ENCODE data around the gene ROPN1L.

Gene ROPN1L

GRCh38 chr5:10507575-10508096, 66.0 kb downstream of the ROPN1L start:
- Histone ChIP-seq H4K20me1 (ENCODE audit: control insufficient read depth, insufficient read depth, low read depth, low read length) (no peaks in the 10 kb centered on the region), H3K4me1 (ENCODE audit: control insufficient read depth, low read length) (peaks cover 25% of the 10 kb centered on the region), H3F3A (ENCODE audit: control insufficient read depth, insufficient read depth) (peaks cover 6% of the 10 kb centered on the region), H3K4me3 (ENCODE audit: low read length) (no peak overlapping the region), H3K9me2 (replicated peaks; ENCODE audit: control insufficient read depth, low read length) (no peaks in the 10 kb centered on the region), H3K27ac (ENCODE audit: low read depth, low read length) (no peak overlapping the region), H3K27me3 (ENCODE audit: control insufficient read depth, low read length) (0 out of 2 replicates have a peak, but pooled peaks cover 6% of the 10 kb centered on the region), H3K36me3 (ENCODE audit: control insufficient read depth, low read length) (no peaks in the 10 kb centered on the region), H3K9me3 (ENCODE audit: control insufficient read depth, insufficient read depth, low read length) (no peaks in the 10 kb centered on the region), H3K4me2 (ENCODE audit: low read length) (no peak overlapping the region), H3K79me2 (ENCODE audit: control insufficient read depth, low read length) (no peaks in the 10 kb centered on the region)
- TF ChIP-seq EZH2phosphoT487 (IDR thresholded peaks at IDR 0.05; ENCODE audit: borderline replicate concordance, low read length): no peak
- TF ChIP-seq, protein P1, sequence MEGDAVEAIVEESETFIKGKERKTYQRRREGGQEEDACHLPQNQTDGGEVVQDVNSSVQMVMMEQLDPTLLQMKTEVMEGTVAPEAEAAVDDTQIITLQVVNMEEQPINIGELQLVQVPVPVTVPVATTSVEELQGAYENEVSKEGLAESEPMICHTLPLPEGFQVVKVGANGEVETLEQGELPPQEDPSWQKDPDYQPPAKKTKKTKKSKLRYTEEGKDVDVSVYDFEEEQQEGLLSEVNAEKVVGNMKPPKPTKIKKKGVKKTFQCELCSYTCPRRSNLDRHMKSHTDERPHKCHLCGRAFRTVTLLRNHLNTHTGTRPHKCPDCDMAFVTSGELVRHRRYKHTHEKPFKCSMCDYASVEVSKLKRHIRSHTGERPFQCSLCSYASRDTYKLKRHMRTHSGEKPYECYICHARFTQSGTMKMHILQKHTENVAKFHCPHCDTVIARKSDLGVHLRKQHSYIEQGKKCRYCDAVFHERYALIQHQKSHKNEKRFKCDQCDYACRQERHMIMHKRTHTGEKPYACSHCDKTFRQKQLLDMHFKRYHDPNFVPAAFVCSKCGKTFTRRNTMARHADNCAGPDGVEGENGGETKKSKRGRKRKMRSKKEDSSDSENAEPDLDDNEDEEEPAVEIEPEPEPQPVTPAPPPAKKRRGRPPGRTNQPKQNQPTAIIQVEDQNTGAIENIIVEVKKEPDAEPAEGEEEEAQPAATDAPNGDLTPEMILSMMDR (IDR thresholded peaks at IDR 0.05; ENCODE audit: low read depth, low read length, poor library complexity, severe bottlenecking): no peak

- Histone ChIP-seq H3K4me3 (ENCODE audit: low read length) (no peak overlapping the region), H3K4me2 (ENCODE audit: low read length) (no peak overlapping the region), H3K79me2 (ENCODE audit: control insufficient read depth, low read length) (no peaks in the 10 kb centered on the region), H3K27ac (ENCODE audit: low read depth, low read length) (no peak overlapping the region), H3K9me3 (ENCODE audit: control insufficient read depth, insufficient read depth, low read length) (no peaks in the 10 kb centered on the region), H3K9me2 (replicated peaks; ENCODE audit: control insufficient read depth, low read length) (no peaks in the 10 kb centered on the region), H3F3A (ENCODE audit: control insufficient read depth, insufficient read depth) (peaks cover 6% of the 10 kb centered on the region), H4K20me1 (ENCODE audit: control insufficient read depth, insufficient read depth, low read depth, low read length) (no peaks in the 10 kb centered on the region), H3K4me1 (ENCODE audit: control insufficient read depth, low read length) (peaks cover 17% of the 10 kb centered on the region), H3K36me3 (ENCODE audit: control insufficient read depth, low read length) (no peaks in the 10 kb centered on the region), H3K27me3 (ENCODE audit: control insufficient read depth, low read length) (0 out of 2 replicates have a peak, but pooled peaks cover 6% of the 10 kb centered on the region)
- no peak for TF ChIP-seq EZH2phosphoT487 (IDR thresholded peaks at IDR 0.05; ENCODE audit: borderline replicate concordance, low read length)
- TF ChIP-seq, protein P1 (IDR thresholded peaks at IDR 0.05; ENCODE audit: low read depth, low read length, poor library complexity, severe bottlenecking): no peak
These were observed 67.9 kb downstream of the ROPN1L start for GRCh38 chr5:10509575-10509974.

DNA sequence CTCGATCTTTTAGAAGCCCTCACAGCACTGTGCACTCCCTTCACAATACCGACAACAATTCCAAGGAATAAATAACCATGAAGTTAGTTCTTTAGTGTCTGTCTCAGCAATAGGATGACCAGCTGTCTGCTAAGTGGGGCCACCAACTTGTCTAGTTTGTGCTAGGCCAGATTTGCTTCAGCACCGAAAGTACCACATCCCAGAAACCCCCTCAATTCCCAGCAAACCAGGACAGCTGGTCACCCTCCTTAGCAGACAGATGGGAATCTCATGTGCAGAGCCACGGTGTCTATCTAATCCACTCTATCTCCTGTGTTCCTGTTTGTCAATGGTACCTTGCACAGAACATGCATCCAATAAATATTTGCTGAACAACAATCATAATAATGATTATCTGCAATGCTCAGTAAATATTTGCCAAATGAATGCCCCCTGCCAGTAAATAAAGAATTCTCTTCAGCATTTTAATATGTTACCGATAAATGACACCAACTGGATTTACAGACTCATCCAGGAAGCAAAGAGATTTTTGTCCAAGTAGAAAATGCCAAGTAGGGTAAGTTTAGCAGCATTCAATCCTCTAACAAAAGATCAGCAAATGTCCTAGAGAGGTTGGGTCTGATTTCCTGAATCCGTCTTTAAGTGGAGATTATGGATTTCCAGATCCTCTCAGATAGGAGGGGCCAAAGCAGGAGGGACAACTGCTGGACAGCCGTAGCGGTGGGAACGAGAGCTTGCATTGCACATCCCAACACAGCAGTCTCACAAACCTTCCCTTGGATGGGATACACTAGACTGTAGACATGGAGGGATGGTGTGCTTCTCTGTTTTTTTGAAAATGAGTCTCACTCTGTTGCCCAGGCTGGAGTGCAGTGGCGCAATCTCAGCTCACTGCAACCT, 70.3 kb downstream of the ROPN1L start:
- TF ChIP-seq, protein P1 (IDR thresholded peaks at IDR 0.05; ENCODE audit: low read depth, low read length, poor library complexity, severe bottlenecking): no peak
- TF ChIP-seq EZH2phosphoT487 (IDR thresholded peaks at IDR 0.05; ENCODE audit: borderline replicate concordance, low read length): no peak
- no peaks in the 10 kb centered on the region for H4K20me1 ChIP-seq (ENCODE audit: control insufficient read depth, insufficient read depth, low read depth, low read length)
- no peaks in the 10 kb centered on the region for H3K36me3 ChIP-seq (ENCODE audit: control insufficient read depth, low read length)
- H3K27ac ChIP-seq (ENCODE audit: low read depth, low read length): no peak overlapping the region
- no peaks in the 10 kb centered on the region for H3K79me2 ChIP-seq (ENCODE audit: control insufficient read depth, low read length)
- no peaks in the 10 kb centered on the region for H3K4me1 ChIP-seq (ENCODE audit: control insufficient read depth, low read length)
- 0 out of 2 replicates have a peak, but pooled peaks cover 6% of the 10 kb centered on the region for H3K27me3 ChIP-seq (ENCODE audit: control insufficient read depth, low read length)
- H3K9me3 ChIP-seq (ENCODE audit: control insufficient read depth, insufficient read depth, low read length): no peaks in the 10 kb centered on the region
- no peaks in the 10 kb centered on the region for H3K9me2 ChIP-seq (replicated peaks; ENCODE audit: control insufficient read depth, low read length)
- no peak overlapping the region for H3K4me3 ChIP-seq (ENCODE audit: low read length)
- no peak overlapping the region for H3K4me2 ChIP-seq (ENCODE audit: low read length)
- H3F3A ChIP-seq (ENCODE audit: control insufficient read depth, insufficient read depth): no peaks in the 10 kb centered on the region
